Activated naive CD8-positive, alpha-beta T cell treated with anti-CD3 and anti-CD28 coated beads for 36 hours (primary cell): ENCODE data around the gene DR1. TPM values are rescaled to one million over a fixed set of nuclear protein-coding genes. Genes with fewer than 3 reads are reported as not detected.

Source experiments
- DNase-seq: peaks from one replicate; pipeline ENCODE4 v3.0.0; 2021
- H3K27ac Mint-ChIP-seq: one replicate; pipeline ENCODE4 v1.8.0; 2022; ENCODE audit warnings: mild to moderate bottlenecking, moderate library complexity, mixed read lengths
- H3K27me3 Mint-ChIP-seq: one replicate; pipeline ENCODE4 v1.8.0; 2022; ENCODE audit warnings: mild to moderate bottlenecking, mixed read lengths
- H3K36me3 Mint-ChIP-seq: one replicate; pipeline ENCODE4 v1.8.0; 2021; ENCODE audit warnings: mild to moderate bottlenecking, mixed read lengths
- H3K4me1 Mint-ChIP-seq: one replicate; pipeline ENCODE4 v1.8.0; 2021; ENCODE audit warnings: mixed read lengths
- H3K4me3 Mint-ChIP-seq: one replicate; pipeline ENCODE4 v1.8.0; 2022; ENCODE audit warnings: mild to moderate bottlenecking, moderate library complexity, mixed read lengths
- H3K9me3 Mint-ChIP-seq: one replicate; pipeline ENCODE4 v1.8.0; 2022; ENCODE audit warnings: mixed read lengths
- total RNA-seq, 2 experiments: library from RNA; stranded (reverse); gene quantifications; one replicate each; pipeline ENCODE4 v1.2.3, GENCODE V29; 2021

DR1 gene
- total RNA-seq, 2 experiments from 2014 or later, result 86.6 to 92.0 TPM

DNA sequence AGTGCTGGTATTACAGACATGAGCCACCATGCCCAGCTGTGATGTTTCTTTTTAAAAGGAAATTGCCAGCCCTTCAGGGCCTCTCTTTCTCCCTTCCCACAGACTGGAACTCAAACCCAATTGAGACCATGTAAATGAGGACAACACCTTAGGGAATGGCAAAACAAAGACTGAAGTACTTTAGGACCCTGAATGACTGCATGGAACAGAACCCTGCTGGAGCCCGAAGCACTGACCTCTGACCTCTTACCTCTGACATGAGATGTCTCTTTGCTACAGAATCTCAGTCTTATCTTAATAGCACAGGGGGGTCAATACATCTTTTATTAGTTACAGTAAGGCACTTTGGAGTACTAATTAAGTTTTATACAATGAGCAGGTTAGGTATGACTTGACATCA is 15.5 kb upstream of the DR1 start:
- H3K4me1 Mint-ChIP-seq, result peaks cover 2% of the 10 kb centered on the region
- H3K9me3 Mint-ChIP-seq, result no peaks in the 10 kb centered on the region
- no peaks in the 10 kb centered on the region for H3K27me3 Mint-ChIP-seq
- H3K4me3 Mint-ChIP-seq, result no peak overlapping the region
- peaks cover 3% of the 10 kb centered on the region for H3K36me3 Mint-ChIP-seq
- no peak overlapping the region for H3K27ac Mint-ChIP-seq
- DNase-seq, result no peak

DNA sequence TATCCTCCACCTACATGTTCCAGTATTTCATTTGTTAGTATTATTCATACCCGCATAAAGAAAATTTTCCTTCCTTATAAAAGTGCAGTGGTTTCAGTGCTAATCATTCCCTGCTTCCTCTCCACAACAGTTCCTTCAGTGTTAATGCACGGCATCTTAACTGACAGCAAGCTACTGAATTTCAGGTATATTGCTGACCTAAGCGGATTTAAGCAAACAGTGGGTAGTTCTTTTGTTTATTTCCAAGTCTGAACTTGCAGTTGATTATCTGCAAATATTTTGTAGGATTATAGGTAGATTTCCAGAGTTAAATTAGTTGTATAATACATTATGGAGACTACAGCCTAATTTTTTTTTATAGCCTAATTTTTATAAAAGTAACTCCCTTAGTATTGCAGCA is 15.1 kb upstream of the DR1 start:
- H3K27me3 Mint-ChIP-seq, result no peaks in the 10 kb centered on the region
- no peak for DNase-seq
- H3K27ac Mint-ChIP-seq, result no peak overlapping the region
- peaks cover 2% of the 10 kb centered on the region for H3K4me1 Mint-ChIP-seq
- peaks cover 3% of the 10 kb centered on the region for H3K36me3 Mint-ChIP-seq
- H3K9me3 Mint-ChIP-seq, result no peaks in the 10 kb centered on the region
- no peak overlapping the region for H3K4me3 Mint-ChIP-seq

GRCh38 chr1:93331412-93331811 is 14.3 kb upstream of the DR1 start:
- H3K4me1 Mint-ChIP-seq, result peaks cover 2% of the 10 kb centered on the region
- DNase-seq, result no peak
- H3K36me3 Mint-ChIP-seq, result peaks cover 3% of the 10 kb centered on the region
- H3K9me3 Mint-ChIP-seq, result no peaks in the 10 kb centered on the region
- H3K27me3 Mint-ChIP-seq, result no peaks in the 10 kb centered on the region
- H3K27ac Mint-ChIP-seq, result no peak overlapping the region
- no peak overlapping the region for H3K4me3 Mint-ChIP-seq

GRCh38 chr1:93332368-93332767 is 13.3 kb upstream of the DR1 start:
- H3K9me3 Mint-ChIP-seq, result no peaks in the 10 kb centered on the region
- H3K27me3 Mint-ChIP-seq, result no peaks in the 10 kb centered on the region
- peaks cover 5% of the 10 kb centered on the region for H3K4me1 Mint-ChIP-seq
- no peak for DNase-seq
- no peak overlapping the region for H3K4me3 Mint-ChIP-seq
- no peak overlapping the region for H3K27ac Mint-ChIP-seq
- peaks cover 10% of the 10 kb centered on the region for H3K36me3 Mint-ChIP-seq

DNA sequence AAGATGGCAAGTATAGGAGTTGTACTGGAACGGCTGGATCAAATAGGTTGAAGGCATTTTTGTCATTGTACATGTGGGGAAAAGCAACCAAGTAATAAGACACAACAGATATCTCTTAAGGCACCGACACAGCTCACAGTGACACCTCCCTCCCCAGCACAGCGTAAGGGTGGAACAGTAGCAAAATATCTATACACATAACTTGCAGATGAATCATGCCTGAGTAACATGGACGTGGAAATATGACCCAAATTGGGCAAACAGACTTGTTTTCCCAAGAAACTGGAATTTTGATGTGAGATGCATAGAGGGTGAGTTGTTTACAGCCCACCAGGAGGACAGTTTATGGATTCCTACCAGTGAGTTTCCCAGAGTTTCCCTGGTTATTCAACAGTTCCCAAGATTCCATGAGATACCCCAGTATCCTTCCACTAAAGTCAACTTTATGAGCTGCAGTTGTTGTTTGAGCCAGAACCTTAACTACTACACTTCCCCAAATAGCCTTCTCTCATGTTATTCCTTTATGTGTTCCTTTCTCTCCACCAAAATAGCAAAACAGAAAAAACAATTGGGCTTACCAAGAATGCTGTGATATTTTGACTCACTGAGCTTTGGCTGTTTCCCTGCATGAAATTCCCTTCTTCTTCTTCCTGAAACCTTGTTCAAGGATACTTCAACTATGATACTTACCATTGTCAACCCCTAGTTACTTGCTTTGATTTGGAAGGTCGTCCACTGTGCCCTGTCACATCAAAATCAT is 7.1 kb upstream of the DR1 start:
- H3K27ac Mint-ChIP-seq, result no peak overlapping the region
- H3K36me3 Mint-ChIP-seq, result peaks cover 26% of the 10 kb centered on the region
- no peak for DNase-seq
- no peaks in the 10 kb centered on the region for H3K27me3 Mint-ChIP-seq
- H3K9me3 Mint-ChIP-seq, result no peaks in the 10 kb centered on the region
- H3K4me1 Mint-ChIP-seq, result peaks cover 7% of the 10 kb centered on the region
- H3K4me3 Mint-ChIP-seq, result no peak overlapping the region

DNA sequence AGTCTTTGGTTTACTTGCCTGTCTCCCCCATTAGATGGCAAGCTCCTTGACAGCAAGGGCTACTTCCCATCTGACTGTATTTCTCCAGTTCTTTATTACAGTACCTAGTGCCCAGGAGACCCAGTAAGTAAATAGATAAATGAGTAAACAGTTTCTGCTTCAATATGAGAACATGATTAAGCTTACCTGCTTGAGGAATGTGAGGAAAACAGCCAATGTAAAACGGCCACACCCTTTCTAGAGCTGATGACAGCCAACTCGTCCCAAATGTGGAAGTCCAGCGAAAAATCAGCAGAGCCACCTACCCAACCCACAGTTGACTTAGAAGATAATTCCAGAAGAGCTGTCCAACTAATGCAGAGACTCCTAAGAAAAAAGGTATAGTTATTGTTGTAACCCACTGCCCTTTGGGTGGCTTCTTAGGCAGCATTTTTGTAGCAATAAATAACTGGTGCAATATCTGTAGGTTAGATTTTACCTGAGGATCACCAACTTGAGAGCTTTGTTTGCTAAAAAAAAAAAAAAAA is 6.5 kb upstream of the DR1 start:
- no peak overlapping the region for H3K4me3 Mint-ChIP-seq
- H3K27ac Mint-ChIP-seq, result no peak overlapping the region
- H3K4me1 Mint-ChIP-seq, result peaks cover 8% of the 10 kb centered on the region
- H3K27me3 Mint-ChIP-seq, result no peaks in the 10 kb centered on the region
- DNase-seq, result no peak
- H3K36me3 Mint-ChIP-seq, result peaks cover 26% of the 10 kb centered on the region
- H3K9me3 Mint-ChIP-seq, result no peaks in the 10 kb centered on the region

- Mint-ChIP-seq H3K9me3 (no peaks in the 10 kb centered on the region), H3K4me3 (no peak overlapping the region), H3K27me3 (no peaks in the 10 kb centered on the region), H3K27ac (no peak overlapping the region), H3K4me1 (peaks cover 10% of the 10 kb centered on the region), H3K36me3 (peaks cover 26% of the 10 kb centered on the region)
- no peak for DNase-seq
Measured at GRCh38 chr1:93340090-93340489, 5.6 kb upstream of the DR1 start.

GRCh38 chr1:93344484-93344883 is 1.2 kb upstream of the DR1 start:
- Mint-ChIP-seq H3K9me3 (no peaks in the 10 kb centered on the region), H3K4me3 (no peak overlapping the region), H3K36me3 (peaks cover 21% of the 10 kb centered on the region), H3K27ac (no peak overlapping the region), H3K4me1 (peaks cover 19% of the 10 kb centered on the region), H3K27me3 (no peaks in the 10 kb centered on the region)
- DNase-seq, result no peak

DNA sequence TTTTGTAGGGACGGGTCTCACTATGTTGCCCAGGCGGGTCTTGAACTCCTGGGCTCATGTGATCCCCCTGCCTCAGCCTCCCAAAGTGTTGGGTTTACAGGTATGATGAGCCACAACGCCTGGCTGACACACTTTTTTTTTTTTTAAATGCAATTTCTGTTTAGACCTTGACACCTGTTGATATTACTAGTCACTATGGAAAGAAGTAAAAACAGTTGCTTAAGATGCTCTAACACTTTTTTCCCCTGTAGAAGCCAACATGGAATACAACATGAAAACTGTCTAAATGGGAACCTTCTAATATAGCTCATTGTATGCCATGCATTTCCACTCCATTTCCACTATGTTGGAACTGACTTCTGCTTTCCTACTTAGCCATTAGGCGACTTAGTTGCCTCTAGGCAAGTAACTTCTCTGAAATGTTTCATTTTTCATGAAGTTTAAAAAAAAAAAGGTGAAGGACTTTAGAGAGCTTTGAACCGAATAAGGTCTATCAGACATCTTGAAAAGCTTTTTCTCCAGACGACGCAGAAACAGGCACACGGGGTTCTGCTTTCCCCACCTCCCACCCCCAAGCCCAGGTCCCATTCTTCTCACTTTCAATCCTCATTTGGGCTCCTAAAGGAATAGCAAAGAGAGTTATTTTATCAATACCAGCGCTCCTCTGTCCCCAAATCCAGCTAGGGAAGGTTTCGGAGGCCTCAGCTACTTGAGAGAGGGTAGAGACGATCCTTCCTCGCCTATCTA is 648 bp upstream of the DR1 start:
- DNase-seq, result no peak
- Mint-ChIP-seq H3K4me3 (peak overlapping the region; percentile 98), H3K36me3 (peaks cover 23% of the 10 kb centered on the region), H3K27me3 (no peaks in the 10 kb centered on the region), H3K4me1 (peaks cover 23% of the 10 kb centered on the region), H3K9me3 (no peaks in the 10 kb centered on the region), H3K27ac (peak overlapping the region; percentile 98)

GRCh38 chr1:93346421-93346993 is 800 bp downstream of the DR1 start:
- Mint-ChIP-seq H3K36me3 (peaks cover 25% of the 10 kb centered on the region), H3K9me3 (no peaks in the 10 kb centered on the region), H3K4me1 (peaks cover 31% of the 10 kb centered on the region), H3K4me3 (peak overlapping the region; percentile 98), H3K27me3 (no peaks in the 10 kb centered on the region), H3K27ac (peak overlapping the region; percentile 98)
- peak; percentile 23 for DNase-seq

GRCh38 chr1:93347334-93347899 is 1.7 kb downstream of the DR1 start:
- H3K36me3 Mint-ChIP-seq, result peaks cover 29% of the 10 kb centered on the region
- DNase-seq, result no peak
- H3K9me3 Mint-ChIP-seq, result no peaks in the 10 kb centered on the region
- H3K27me3 Mint-ChIP-seq, result no peaks in the 10 kb centered on the region
- H3K4me3 Mint-ChIP-seq, result peak overlapping the region; percentile 98
- peak overlapping the region; percentile 98 for H3K27ac Mint-ChIP-seq
- H3K4me1 Mint-ChIP-seq, result peaks cover 36% of the 10 kb centered on the region

GRCh38 chr1:93348104-93348728 is 2.5 kb downstream of the DR1 start:
- Mint-ChIP-seq H3K27ac (peak overlapping the region; percentile 48), H3K9me3 (no peaks in the 10 kb centered on the region), H3K4me1 (peaks cover 41% of the 10 kb centered on the region), H3K4me3 (peak overlapping the region; percentile 98), H3K36me3 (peaks cover 33% of the 10 kb centered on the region), H3K27me3 (no peaks in the 10 kb centered on the region)
- no peak for DNase-seq

- Mint-ChIP-seq H3K4me3 (peak overlapping the region; percentile 98), H3K27me3 (no peaks in the 10 kb centered on the region), H3K9me3 (no peaks in the 10 kb centered on the region), H3K36me3 (peaks cover 33% of the 10 kb centered on the region), H3K4me1 (peaks cover 45% of the 10 kb centered on the region), H3K27ac (peak overlapping the region; percentile 10)
- no peak for DNase-seq
Measured at GRCh38 chr1:93349231-93350135, 3.8 kb downstream of the DR1 start.

DNA sequence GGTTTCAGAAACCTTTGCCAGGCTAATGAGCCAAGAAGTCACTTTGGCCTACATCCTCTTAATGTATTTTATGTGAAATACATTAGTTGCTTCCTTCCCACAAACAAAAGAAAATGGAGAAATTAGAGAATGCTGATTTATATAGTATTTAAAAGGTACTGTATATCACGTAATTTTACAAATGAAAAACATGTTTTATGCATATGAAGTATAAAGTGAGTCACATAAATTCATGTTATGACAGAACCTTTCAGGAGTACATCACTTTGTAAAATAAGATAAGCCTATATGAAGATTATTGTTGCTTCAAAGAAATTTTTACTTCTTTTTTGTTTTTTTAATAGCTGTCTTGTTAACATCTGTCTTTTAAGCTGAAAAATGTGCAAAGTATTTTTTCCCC is 4.6 kb downstream of the DR1 start:
- Mint-ChIP-seq H3K27ac (no peak overlapping the region), H3K9me3 (no peaks in the 10 kb centered on the region), H3K4me1 (peaks cover 44% of the 10 kb centered on the region), H3K4me3 (peak overlapping the region; percentile 67), H3K27me3 (no peaks in the 10 kb centered on the region), H3K36me3 (peaks cover 33% of the 10 kb centered on the region)
- no peak for DNase-seq
